C4-2B (cell line): Measurements from ENCODE around the gene CARMIL1.

Source experiments
- CTCF ChIP-seq: fragments of 450-650 bp; conservative IDR thresholded peaks from 2 replicates; pipeline ENCODE4 v1.5.1; 2017; ENCODE audit warnings: mild to moderate bottlenecking
- ZFX ChIP-seq: fragments of 450-650 bp; IDR thresholded peaks from 2 replicates; pipeline ENCODE4 v1.6.1; 2017

GRCh38 chr6:25536781-25537180 is 257.6 kb downstream of the CARMIL1 start:
- TF ChIP-seq CTCF = no peak
- TF ChIP-seq ZFX = no peak
